Measurements from ENCODE around the gene JMJD1C.
A peak's percentile ranks its signal among the peaks of the same experiment; 100 is the strongest.

JMJD1C gene

GRCh38 chr10:63430091-63430998 is 35.4 kb downstream of the JMJD1C start (continued):
- TF ChIP-seq PRDM10 (tag by site-specific recombination; IDR thresholded peaks at IDR 0.05) (peak; percentile 72), ZNF777 (tag by site-specific recombination; IDR thresholded peaks at IDR 0.05; ENCODE audit: borderline replicate concordance) (no peak), PRDM1 (tag by site-specific recombination; IDR thresholded peaks at IDR 0.05) (peak; percentile 73; the same call in 1 of the 2 replicates), ZNF394 (tag by site-specific recombination; IDR thresholded peaks at IDR 0.05; ENCODE audit: borderline replicate concordance) (peak; percentile 41; the same call in 1 of the 2 replicates), ZFP37 (tag by site-specific recombination; IDR thresholded peaks at IDR 0.05) (peak; percentile 48; the same call in 1 of the 2 replicates), IKZF3 (tag by site-specific recombination; IDR thresholded peaks at IDR 0.05) (0 out of 2 replicates have a peak, but pooled peaks have one; percentile 5), ZNF354C (tag by site-specific recombination; IDR thresholded peaks at IDR 0.05; ENCODE audit: borderline replicate concordance, low read depth) (no peak), HIC1 (tag by site-specific recombination; IDR thresholded peaks at IDR 0.05) (0 out of 2 replicates have a peak, but pooled peaks have one; percentile 43), ZNF362 (tag by site-specific recombination; IDR thresholded peaks at IDR 0.05) (no peak), ZNF549 (tag by site-specific recombination; IDR thresholded peaks at IDR 0.05) (no peak), ZBTB17 (tag by site-specific recombination; IDR thresholded peaks at IDR 0.05) (peak; percentile 78), ZNF664 (tag by site-specific recombination; IDR thresholded peaks at IDR 0.05) (peak; percentile 94)

GRCh38 chr10:63429281-63429680 is 36.5 kb downstream of the JMJD1C start:
- ChIA-PET CTCF (no interaction called here), POLR2A (no interaction called here)
- Histone ChIP-seq H3K9me3 (ENCODE audit: control insufficient read depth, insufficient read depth, low read depth, low read length) (no peaks in the 10 kb centered on the region), H3K27ac (ENCODE audit: extremely low read depth, low read depth, low read length) (no peak overlapping the region), H3K36me3 (ENCODE audit: control insufficient read depth in 2 of 2, insufficient read depth in 1 of 2, low read length in 2 of 2) (no peaks in the 10 kb centered on the region; a peak in 1 of 3 replicates), H3K4me1 (ENCODE audit: control insufficient read depth, insufficient read depth, low read length) (peaks cover 22% of the 10 kb centered on the region), H3K4me3 (ENCODE audit: low read depth, low read length) (no peak overlapping the region)
- TF ChIP-seq ZBTB10 (tag by site-specific recombination; IDR thresholded peaks at IDR 0.05) = no peak
- TF ChIP-seq ZNF791 (tag by site-specific recombination; IDR thresholded peaks at IDR 0.05) = no peak
- no peak for TF ChIP-seq ZNF354C (tag by site-specific recombination; IDR thresholded peaks at IDR 0.05; ENCODE audit: borderline replicate concordance, low read depth)
- TF ChIP-seq ZNF639 (tag by site-specific recombination; IDR thresholded peaks at IDR 0.05) = no peak
- no peak for TF ChIP-seq ZNF416 (tag by site-specific recombination; IDR thresholded peaks at IDR 0.05)
- TF ChIP-seq ZEB2 (tag by site-specific recombination; IDR thresholded peaks at IDR 0.05) = no peak
- no peak for TF ChIP-seq ZNF518A (tag by site-specific recombination; conservative IDR thresholded peaks at IDR 0.05; ENCODE audit: low read depth)

All from HEK293 (cell line).